ENCODE data around the gene THOC5. TPM values are rescaled to one million over a fixed set of nuclear protein-coding genes. Genes with fewer than 3 reads are reported as not detected.

The THOC5 gene
- polyA plus RNA-seq, 1 donor from 2014 or later = 33.4 TPM

DNA sequence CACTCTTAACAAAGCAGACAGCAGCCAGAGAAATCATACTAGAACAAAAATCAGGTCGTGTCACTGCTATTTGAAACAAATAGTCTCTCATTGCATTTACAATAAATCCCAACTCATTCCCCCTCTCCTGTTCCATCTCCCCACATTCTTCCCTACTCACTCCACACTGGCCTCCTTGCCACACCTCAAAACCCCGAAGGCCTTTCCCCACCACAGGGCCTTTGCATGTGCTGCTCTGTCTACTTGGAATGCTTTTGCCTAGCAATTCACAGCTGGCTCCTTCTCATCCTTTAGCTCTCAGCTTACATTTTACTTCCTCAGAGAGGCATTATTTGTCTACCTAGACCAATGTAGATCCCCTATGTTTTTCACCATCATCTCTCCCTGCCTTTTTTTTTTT is 6.3 kb upstream of the THOC5 start (continued):
- TF ChIP-seq, protein P1, sequence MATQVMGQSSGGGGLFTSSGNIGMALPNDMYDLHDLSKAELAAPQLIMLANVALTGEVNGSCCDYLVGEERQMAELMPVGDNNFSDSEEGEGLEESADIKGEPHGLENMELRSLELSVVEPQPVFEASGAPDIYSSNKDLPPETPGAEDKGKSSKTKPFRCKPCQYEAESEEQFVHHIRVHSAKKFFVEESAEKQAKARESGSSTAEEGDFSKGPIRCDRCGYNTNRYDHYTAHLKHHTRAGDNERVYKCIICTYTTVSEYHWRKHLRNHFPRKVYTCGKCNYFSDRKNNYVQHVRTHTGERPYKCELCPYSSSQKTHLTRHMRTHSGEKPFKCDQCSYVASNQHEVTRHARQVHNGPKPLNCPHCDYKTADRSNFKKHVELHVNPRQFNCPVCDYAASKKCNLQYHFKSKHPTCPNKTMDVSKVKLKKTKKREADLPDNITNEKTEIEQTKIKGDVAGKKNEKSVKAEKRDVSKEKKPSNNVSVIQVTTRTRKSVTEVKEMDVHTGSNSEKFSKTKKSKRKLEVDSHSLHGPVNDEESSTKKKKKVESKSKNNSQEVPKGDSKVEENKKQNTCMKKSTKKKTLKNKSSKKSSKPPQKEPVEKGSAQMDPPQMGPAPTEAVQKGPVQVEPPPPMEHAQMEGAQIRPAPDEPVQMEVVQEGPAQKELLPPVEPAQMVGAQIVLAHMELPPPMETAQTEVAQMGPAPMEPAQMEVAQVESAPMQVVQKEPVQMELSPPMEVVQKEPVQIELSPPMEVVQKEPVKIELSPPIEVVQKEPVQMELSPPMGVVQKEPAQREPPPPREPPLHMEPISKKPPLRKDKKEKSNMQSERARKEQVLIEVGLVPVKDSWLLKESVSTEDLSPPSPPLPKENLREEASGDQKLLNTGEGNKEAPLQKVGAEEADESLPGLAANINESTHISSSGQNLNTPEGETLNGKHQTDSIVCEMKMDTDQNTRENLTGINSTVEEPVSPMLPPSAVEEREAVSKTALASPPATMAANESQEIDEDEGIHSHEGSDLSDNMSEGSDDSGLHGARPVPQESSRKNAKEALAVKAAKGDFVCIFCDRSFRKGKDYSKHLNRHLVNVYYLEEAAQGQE (IDR thresholded peaks at IDR 0.05; ENCODE audit: borderline replicate concordance) = no peak

DNA sequence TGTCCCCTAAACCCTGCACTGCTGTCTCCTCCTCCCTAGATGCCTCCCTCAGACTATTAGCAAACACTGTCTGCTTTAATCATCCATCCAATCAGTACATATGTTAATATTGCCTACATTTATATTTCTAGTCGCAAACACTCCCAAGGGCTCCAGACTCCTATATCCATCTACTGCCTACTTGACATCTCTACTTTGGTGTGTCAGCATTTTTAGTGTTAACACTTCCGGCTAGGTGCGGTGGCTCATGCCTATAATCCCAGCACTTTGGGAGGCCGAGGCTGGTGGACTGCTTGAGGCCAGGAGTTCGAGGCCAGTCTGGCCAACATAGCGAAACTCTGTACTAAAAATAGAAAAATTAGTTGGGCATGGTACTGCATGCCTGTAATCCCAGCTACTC is 5.5 kb upstream of the THOC5 start:
- no peaks in the 10 kb centered on the region for H3K27me3 ChIP-seq (ENCODE audit: insufficient read depth, low read depth, low read length)
- peaks cover 18% of the 10 kb centered on the region for H3K36me3 ChIP-seq (ENCODE audit: insufficient read depth, low read length)
- TF ChIP-seq SMC3 (conservative IDR thresholded peaks at IDR 0.05; ENCODE audit: poor library complexity) = no peak
- TF ChIP-seq EP300 (conservative IDR thresholded peaks at IDR 0.05; ENCODE audit: poor library complexity, severe bottlenecking) = no peak
- TF ChIP-seq, protein P2, sequence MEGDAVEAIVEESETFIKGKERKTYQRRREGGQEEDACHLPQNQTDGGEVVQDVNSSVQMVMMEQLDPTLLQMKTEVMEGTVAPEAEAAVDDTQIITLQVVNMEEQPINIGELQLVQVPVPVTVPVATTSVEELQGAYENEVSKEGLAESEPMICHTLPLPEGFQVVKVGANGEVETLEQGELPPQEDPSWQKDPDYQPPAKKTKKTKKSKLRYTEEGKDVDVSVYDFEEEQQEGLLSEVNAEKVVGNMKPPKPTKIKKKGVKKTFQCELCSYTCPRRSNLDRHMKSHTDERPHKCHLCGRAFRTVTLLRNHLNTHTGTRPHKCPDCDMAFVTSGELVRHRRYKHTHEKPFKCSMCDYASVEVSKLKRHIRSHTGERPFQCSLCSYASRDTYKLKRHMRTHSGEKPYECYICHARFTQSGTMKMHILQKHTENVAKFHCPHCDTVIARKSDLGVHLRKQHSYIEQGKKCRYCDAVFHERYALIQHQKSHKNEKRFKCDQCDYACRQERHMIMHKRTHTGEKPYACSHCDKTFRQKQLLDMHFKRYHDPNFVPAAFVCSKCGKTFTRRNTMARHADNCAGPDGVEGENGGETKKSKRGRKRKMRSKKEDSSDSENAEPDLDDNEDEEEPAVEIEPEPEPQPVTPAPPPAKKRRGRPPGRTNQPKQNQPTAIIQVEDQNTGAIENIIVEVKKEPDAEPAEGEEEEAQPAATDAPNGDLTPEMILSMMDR (IDR thresholded peaks at IDR 0.05; ENCODE audit: poor library complexity, severe bottlenecking) = no peak
- TF ChIP-seq POLR2AphosphoS5 (IDR thresholded peaks at IDR 0.05) = no peak
- no peak for TF ChIP-seq RAD21 (conservative IDR thresholded peaks at IDR 0.05)
- TF ChIP-seq, protein P1 (IDR thresholded peaks at IDR 0.05; ENCODE audit: borderline replicate concordance) = no peak
- no peak for TF ChIP-seq TAF1 (IDR thresholded peaks at IDR 0.05; ENCODE audit: low read depth)
- H3K27ac ChIP-seq (ENCODE audit: low read length) = no peak overlapping the region
- H3F3A ChIP-seq (ENCODE audit: insufficient read depth, low read length, poor library complexity, severe bottlenecking) = no peaks in the 10 kb centered on the region
- H2AFZ ChIP-seq (ENCODE audit: low read depth, low read length) = no peak overlapping the region
- H3K9ac ChIP-seq (ENCODE audit: low read length) = no peak overlapping the region
- H3K79me2 ChIP-seq (replicated peaks; ENCODE audit: insufficient read depth, low read length) = no peaks in the 10 kb centered on the region
- H3K4me3 ChIP-seq (ENCODE audit: low read length) = no peak overlapping the region
- H4K20me1 ChIP-seq (ENCODE audit: insufficient read depth) = no peaks in the 10 kb centered on the region
- no peaks in the 10 kb centered on the region for H3K9me2 ChIP-seq (ENCODE audit: insufficient read depth, low read length)
- H3K4me2 ChIP-seq (ENCODE audit: low read length) = no peak overlapping the region
- H3K9me3 ChIP-seq (ENCODE audit: low read length) = no peaks in the 10 kb centered on the region

DNA sequence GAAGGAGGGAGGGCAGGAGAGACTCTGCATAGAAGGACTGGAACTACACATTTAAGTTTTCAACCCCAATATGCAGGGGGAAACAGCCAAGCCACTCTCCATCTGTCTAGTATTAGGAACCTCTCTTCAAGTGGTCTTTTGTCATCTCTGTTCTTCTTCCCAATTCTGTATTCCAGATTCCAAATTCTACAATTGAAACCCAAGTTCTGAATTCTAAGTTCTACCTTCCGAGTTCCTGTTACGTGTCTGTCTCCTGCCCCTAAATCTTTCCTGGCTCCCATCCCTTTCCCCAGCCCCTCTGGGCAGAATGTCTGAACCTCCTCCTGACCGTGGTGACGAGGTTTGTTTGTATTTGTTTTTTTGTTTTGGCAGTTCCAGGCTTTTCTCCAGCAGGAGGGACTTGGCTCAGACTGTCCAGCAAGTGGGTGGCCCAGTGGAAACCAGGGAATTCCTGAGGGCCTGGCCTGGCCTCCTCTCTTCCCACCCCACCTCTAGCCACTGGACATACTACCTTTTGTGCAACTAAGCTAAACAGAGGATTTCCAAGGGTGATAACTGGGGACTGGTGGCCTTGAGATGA is 1.6 kb upstream of the THOC5 start:
- Histone ChIP-seq H3K79me2 (replicated peaks; ENCODE audit: insufficient read depth, low read length) (peaks cover 9% of the 10 kb centered on the region), H3K9me3 (ENCODE audit: low read length) (no peaks in the 10 kb centered on the region), H4K20me1 (ENCODE audit: insufficient read depth) (no peaks in the 10 kb centered on the region), H3K9ac (ENCODE audit: low read length) (no peak overlapping the region), H3K27ac (ENCODE audit: low read length) (no peak overlapping the region), H2AFZ (ENCODE audit: low read depth, low read length) (no peak overlapping the region), H3F3A (ENCODE audit: insufficient read depth, low read length, poor library complexity, severe bottlenecking) (no peaks in the 10 kb centered on the region), H3K4me3 (ENCODE audit: low read length) (no peak overlapping the region), H3K4me2 (ENCODE audit: low read length) (no peak overlapping the region), H3K36me3 (ENCODE audit: insufficient read depth, low read length) (peaks cover 7% of the 10 kb centered on the region), H3K27me3 (ENCODE audit: insufficient read depth, low read depth, low read length) (no peaks in the 10 kb centered on the region), H3K9me2 (ENCODE audit: insufficient read depth, low read length) (no peaks in the 10 kb centered on the region)
- TF ChIP-seq RAD21 (conservative IDR thresholded peaks at IDR 0.05) (no peak), MXI1 (conservative IDR thresholded peaks at IDR 0.05; ENCODE audit: poor library complexity, severe bottlenecking) (no peak), EZH2 (IDR thresholded peaks at IDR 0.05; ENCODE audit: borderline replicate concordance, insufficient read depth, low read length, poor library complexity, severe bottlenecking) (no peak), SMC3 (conservative IDR thresholded peaks at IDR 0.05; ENCODE audit: poor library complexity) (no peak), EP300 (conservative IDR thresholded peaks at IDR 0.05; ENCODE audit: poor library complexity, severe bottlenecking) (no peak), TAF1 (IDR thresholded peaks at IDR 0.05; ENCODE audit: low read depth) (no peak)
- TF ChIP-seq, protein P1 (IDR thresholded peaks at IDR 0.05; ENCODE audit: borderline replicate concordance) = no peak
